ENCODE data around the gene CDK2AP2.
"Not testable (repeated sequence)": the region's sequence is repeated elsewhere in the genome, so short reads cannot be mapped to it uniquely, and the experiment has no call there.

The CDK2AP2 gene

DNA sequence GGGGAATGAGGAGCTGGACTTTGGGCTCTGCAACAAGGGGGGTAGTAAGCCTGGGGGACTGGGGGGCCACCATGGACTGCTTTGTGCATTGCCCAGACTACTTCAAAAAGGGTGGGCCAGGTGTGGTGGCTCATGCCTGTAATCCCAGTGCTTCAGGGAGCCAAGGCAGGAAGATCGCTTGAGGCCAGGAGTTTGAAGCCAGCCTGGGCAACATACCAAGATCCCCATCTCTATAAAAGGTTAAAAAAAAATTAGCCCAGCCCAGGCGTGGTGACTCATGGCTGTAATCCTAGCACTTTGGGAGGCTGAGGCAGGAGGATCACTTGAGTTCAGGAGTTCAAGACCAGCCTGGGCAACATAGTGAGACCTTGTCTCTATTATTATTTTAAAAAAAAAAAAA lies 42.4 kb downstream of the CDK2AP2 start:
- DNase-seq, result not testable (repeated sequence)

GRCh38 chr11:67465189-67465510 lies 42.8 kb downstream of the CDK2AP2 start:
- no peak for DNase-seq

- DNase-seq, result peak; percentile 88
These were observed 43.4 kb downstream of the CDK2AP2 start for GRCh38 chr11:67464411-67465188.

DNA sequence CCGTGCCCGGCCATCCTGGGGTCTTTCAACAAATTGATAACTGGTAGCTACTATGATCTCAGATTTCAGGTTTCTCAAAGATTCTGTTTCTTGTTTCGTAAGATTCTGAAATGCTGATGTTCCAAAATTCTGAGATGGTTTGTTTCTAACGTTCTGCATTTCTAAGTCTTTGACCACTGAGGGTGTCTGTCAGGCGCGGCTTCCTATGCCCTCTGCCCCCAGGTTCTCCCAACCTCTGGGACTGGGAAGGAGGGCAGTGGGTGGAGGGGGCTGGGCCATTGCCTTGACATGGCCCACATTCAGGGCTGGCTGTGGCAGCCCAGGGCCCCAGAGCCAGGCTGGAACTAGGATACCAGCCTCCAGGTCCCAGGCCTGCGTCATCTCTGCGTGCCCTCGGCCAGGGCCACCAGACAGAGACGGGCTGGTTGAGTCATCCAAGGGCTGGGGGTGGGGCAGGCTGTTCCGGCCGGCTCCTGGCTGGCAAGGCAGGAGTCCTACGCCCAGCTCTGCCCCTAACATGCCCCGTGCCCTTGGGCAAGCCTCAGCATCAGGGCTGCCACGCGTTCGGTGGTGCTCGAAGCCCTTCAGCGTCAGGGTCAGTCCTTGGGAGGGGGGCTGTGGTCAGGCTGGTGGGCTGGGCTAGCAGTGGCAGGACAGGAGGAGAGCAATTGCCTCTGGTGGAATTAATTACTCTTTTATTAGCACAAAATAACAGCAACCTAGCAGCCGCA lies 44.1 kb downstream of the CDK2AP2 start:
- DNase-seq, result no peak

DNA sequence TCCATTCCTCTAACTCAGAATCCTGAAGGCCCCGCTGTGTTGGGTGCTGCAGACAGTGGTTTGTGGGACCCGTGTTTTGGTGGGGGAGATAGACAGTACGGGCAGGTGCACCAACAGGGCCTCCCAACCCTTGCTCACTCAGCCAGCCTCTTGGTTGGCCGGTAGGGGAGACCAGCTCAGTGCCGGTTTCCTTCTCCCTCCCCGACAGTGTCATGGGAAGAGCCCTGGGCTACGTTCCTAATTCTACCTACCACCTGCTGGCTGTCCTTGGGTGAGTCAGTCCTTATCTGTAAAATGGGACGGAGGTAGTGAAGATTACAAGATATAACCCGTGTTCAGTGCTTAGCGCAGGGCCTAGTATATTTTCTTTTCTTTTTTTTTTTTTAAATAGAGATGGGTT lies 44.8 kb downstream of the CDK2AP2 start:
- no peak for DNase-seq

DNA sequence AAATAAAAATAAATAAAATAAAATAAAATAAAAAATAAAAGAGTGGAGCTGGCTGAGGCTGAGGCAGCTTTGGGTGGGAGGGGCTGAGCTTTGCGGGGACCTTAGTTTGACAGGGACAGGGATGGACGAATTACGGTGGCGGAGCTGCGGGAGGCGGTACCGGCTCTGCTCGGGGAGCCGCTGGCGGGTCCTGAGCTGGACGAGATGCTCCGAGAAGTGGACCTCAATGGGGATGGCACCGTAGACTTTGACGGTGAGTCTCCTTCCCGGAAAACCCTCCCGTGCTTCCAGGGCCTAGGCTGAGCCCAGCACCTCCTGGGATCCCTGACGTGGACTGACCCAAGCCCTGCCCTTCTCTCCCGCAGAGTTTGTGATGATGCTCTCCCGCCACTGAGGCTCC lies 49.7 kb downstream of the CDK2AP2 start:
- no peak for DNase-seq

- DNase-seq, result no peak
These were observed 50.5 kb downstream of the CDK2AP2 start for GRCh38 chr11:67457453-67457852.

Data from activated gamma-delta T cell (primary cell).